Upper lobe of left lung (tissue), 4 donors: ENCODE measurements around the gene EPB41L1.

Source experiments
- CTCF ChIP-seq, 6 experiments: fragments of 450-650 bp in 4 of 6; fragments of 200-600 bp in 2 of 6; sonication (generic) in 2 of 6; IDR thresholded peaks; one replicate each; pipeline ENCODE4 v1.5.1; 2016 to 2019; ENCODE audit warnings: antibody characterized with exemption in 6 of 6
- EP300 ChIP-seq, 4 donors: sonication (generic); formaldehyde crosslinking; IDR thresholded peaks; one replicate each; pipeline ENCODE4 v1.5.1; 2017; ENCODE audit warnings: antibody characterized with exemption in 4 of 4, control low read depth in 2 of 4
- POLR2A ChIP-seq, 4 donors: fragments of 450-650 bp; IDR thresholded peaks; one replicate each; pipeline ENCODE4 v1.5.1; 2016 to 2017; ENCODE audit warnings: antibody characterized with exemption in 4 of 4, mild to moderate bottlenecking in 2 of 4
- POLR2AphosphoS5 ChIP-seq, 2 donors: sonication (generic); formaldehyde crosslinking; IDR thresholded peaks; one replicate each; pipeline ENCODE4 v1.5.1; 2017; ENCODE audit warnings: antibody characterized with exemption in 2 of 2

- no peak for TF ChIP-seq CTCF (IDR thresholded peaks at IDR 0.05)
- TF ChIP-seq POLR2A (IDR thresholded peaks at IDR 0.05), result no peak
- TF ChIP-seq POLR2AphosphoS5 (IDR thresholded peaks at IDR 0.05), result no peak
- TF ChIP-seq EP300 (IDR thresholded peaks at IDR 0.05), result no peak
Measured at GRCh38 chr20:36264426-36265246, 110.1 kb downstream of the EPB41L1 start.
